ENCODE data around the gene HIGD2A. TPM values are rescaled to one million over a fixed set of nuclear protein-coding genes. Genes with fewer than 3 reads are reported as not detected.
A peak's percentile ranks its signal among the peaks of the same experiment; 100 is the strongest.

The HIGD2A gene
- total and polyA plus RNA-seq, 2 donors (not counting 3 experiments of a cell fraction or from before 2014, with no cell fraction given) = 96.2 to 210 TPM

DNA sequence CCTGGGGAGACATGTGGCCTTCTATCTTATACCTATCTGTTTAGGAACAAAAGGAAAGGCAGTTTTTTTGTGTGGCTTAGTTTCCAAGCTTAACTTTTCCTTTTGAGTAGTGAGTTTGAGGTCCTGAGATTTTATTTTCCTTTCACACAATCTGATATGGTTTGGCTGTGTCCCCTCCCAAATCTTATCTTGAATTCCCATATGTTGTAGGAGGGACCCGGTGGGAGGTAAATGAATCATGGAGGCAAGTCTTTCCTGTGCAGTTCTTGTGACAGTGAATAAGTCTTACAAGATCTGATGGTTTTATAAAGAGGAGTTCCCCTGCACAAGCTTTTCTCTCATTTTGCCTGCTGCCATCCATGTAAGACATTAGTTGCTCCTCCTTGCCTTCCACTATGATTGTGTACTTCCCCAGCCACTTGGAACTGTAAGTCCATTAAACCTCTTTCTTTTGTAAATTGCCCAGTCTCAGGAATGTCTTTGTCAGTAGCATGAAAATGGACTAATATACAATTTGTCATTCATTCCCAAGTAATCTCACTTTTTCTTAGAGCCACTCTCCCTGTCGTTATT is 32.5 kb downstream of the HIGD2A start:
- H3K79me2 ChIP-seq (ENCODE audit: control insufficient read depth, insufficient read depth, low read length) = peaks cover 2% of the 10 kb centered on the region
- TF ChIP-seq FOS (IDR thresholded peaks at IDR 0.05; ENCODE audit: borderline replicate concordance, insufficient read depth, low read length) (no peak), JUN (IDR thresholded peaks at IDR 0.05; ENCODE audit: borderline replicate concordance, insufficient read depth, insufficient read length, low read depth) (no peak), EZH2 (IDR thresholded peaks at IDR 0.05; ENCODE audit: borderline replicate concordance, low read depth, low read length, severe bottlenecking) (no peak), POLR2AphosphoS5 (IDR thresholded peaks at IDR 0.05; ENCODE audit: insufficient read depth, low read depth, low read length) (no peak), POLR2A (IDR thresholded peaks at IDR 0.05; ENCODE audit: low read depth, low read length) (no peak), GATA2 (IDR thresholded peaks at IDR 0.05; ENCODE audit: insufficient read depth, insufficient read length, low read depth, low read length) (no peak), MYC (IDR thresholded peaks at IDR 0.05; ENCODE audit: low read depth, low read length) (no peak)
- TF ChIP-seq, protein P1, sequence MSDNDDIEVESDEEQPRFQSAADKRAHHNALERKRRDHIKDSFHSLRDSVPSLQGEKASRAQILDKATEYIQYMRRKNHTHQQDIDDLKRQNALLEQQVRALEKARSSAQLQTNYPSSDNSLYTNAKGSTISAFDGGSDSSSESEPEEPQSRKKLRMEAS (IDR thresholded peaks at IDR 0.05; ENCODE audit: insufficient read depth, insufficient read length) = no peak
- TF ChIP-seq, protein P2, sequence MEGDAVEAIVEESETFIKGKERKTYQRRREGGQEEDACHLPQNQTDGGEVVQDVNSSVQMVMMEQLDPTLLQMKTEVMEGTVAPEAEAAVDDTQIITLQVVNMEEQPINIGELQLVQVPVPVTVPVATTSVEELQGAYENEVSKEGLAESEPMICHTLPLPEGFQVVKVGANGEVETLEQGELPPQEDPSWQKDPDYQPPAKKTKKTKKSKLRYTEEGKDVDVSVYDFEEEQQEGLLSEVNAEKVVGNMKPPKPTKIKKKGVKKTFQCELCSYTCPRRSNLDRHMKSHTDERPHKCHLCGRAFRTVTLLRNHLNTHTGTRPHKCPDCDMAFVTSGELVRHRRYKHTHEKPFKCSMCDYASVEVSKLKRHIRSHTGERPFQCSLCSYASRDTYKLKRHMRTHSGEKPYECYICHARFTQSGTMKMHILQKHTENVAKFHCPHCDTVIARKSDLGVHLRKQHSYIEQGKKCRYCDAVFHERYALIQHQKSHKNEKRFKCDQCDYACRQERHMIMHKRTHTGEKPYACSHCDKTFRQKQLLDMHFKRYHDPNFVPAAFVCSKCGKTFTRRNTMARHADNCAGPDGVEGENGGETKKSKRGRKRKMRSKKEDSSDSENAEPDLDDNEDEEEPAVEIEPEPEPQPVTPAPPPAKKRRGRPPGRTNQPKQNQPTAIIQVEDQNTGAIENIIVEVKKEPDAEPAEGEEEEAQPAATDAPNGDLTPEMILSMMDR (IDR thresholded peaks at IDR 0.05; ENCODE audit: extremely low read depth in 1 of 2, insufficient read depth in 1 of 2, low read depth in 1 of 2, low read length in 2 of 2) = no peak
- H3K9me3 ChIP-seq (replicated peaks; ENCODE audit: control insufficient read depth, insufficient read depth, low read length) = no peaks in the 10 kb centered on the region
- H3K9ac ChIP-seq (replicated peaks; ENCODE audit: extremely low read depth, insufficient read depth, low read length) = no peak overlapping the region
- no peaks in the 10 kb centered on the region for H3K27me3 ChIP-seq (ENCODE audit: control insufficient read depth in 2 of 2, insufficient read depth in 2 of 2, low read length in 2 of 2)
- intact Hi-C loops (cut with micrococcal nuclease) (no loop called here), dilution Hi-C loops (cut with MboI; ENCODE audit: extremely low pct_ligation_motif_present, low sequenced_read_pairs) (no loop called here)
- H3K4me1 ChIP-seq (ENCODE audit: control insufficient read depth, extremely low read depth, insufficient read depth, low read length) = peaks cover 6% of the 10 kb centered on the region
- no peak overlapping the region for H3K4me3 ChIP-seq (replicated peaks in 1 of 3; ENCODE audit: insufficient read depth in 1 of 3, low read depth in 1 of 3, low read length in 3 of 3)
- H3K4me2 ChIP-seq (ENCODE audit: insufficient read depth, low read length) = no peak overlapping the region
- no peak overlapping the region for H2AFZ ChIP-seq (ENCODE audit: low read depth, low read length)
- peak; percentile 56 for FAIRE-seq
- CTCF ChIA-PET = interaction anchor here (1.3 kb wide), 1 partner anchor 27 kb away, joined by 5 read pairs; no protein-coding TSS in a partner anchor
- no TSS peak for BruUV-seq (replicated peaks)
- no peaks in the 10 kb centered on the region for H3K36me3 ChIP-seq (ENCODE audit: control insufficient read depth in 2 of 2, extremely low read depth in 1 of 2, insufficient read depth in 2 of 2, low read length in 2 of 2)
- no peaks in the 10 kb centered on the region for H3K9me1 ChIP-seq (replicated peaks; ENCODE audit: control insufficient read depth, extremely low read depth, insufficient read depth, low read length)
- DNase-seq (ENCODE audit: low read depth, low spot score) = no peak
- no peak overlapping the region for H3K27ac ChIP-seq (ENCODE audit: insufficient read depth, low read depth, low read length)
- no peaks in the 10 kb centered on the region for H4K20me1 ChIP-seq (replicated peaks; ENCODE audit: control insufficient read depth, extremely low read depth, insufficient read depth, low read length)
- POLR2A ChIA-PET = no interaction called here
